NB4 (cell line): ENCODE results near the gene PPM1L.

Experiments used
- MYC ChIP-seq: IDR thresholded peaks from 2 replicates; pipeline ENCODE4 v1.6.1; 2011; ENCODE audit warnings: low read depth, low read length
- POLR2A ChIP-seq: IDR thresholded peaks from 2 replicates; pipeline ENCODE4 v1.6.1; 2011; ENCODE audit warnings: mild to moderate bottlenecking; ENCODE audit not compliant: insufficient read length; ENCODE audit errors: extremely low read depth
- TF ChIP-seq, protein P1 (sequence below): IDR thresholded peaks from one replicate; pipeline ENCODE4 v1.5.1; 2012; ENCODE audit warnings: low read depth, low read length
- TF ChIP-seq, protein P2 (sequence below): IDR thresholded peaks from 2 replicates; pipeline ENCODE4 v1.6.1; 2011; ENCODE audit warnings: low read depth, low read length

DNA sequence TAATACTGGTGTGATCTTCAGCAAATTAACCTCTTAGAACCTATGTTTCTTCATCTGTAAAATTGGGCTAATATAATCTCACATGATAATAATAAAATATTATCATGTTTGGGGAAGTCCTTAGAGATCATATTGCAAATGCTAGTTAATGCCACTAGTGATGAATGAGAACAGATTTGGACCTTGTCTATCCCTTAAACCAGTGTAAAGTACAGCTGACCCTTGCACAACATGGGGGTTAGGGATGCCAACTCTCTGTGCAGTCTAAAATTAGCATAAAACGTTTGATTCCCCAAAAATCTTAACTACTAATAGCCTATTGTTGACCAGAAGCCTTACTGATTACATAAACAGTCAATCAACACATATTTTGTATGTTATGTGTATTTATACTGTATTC is 207.9 kb downstream of the PPM1L start:
- TF ChIP-seq POLR2A (no peak), MYC (no peak)
- TF ChIP-seq, protein P1, sequence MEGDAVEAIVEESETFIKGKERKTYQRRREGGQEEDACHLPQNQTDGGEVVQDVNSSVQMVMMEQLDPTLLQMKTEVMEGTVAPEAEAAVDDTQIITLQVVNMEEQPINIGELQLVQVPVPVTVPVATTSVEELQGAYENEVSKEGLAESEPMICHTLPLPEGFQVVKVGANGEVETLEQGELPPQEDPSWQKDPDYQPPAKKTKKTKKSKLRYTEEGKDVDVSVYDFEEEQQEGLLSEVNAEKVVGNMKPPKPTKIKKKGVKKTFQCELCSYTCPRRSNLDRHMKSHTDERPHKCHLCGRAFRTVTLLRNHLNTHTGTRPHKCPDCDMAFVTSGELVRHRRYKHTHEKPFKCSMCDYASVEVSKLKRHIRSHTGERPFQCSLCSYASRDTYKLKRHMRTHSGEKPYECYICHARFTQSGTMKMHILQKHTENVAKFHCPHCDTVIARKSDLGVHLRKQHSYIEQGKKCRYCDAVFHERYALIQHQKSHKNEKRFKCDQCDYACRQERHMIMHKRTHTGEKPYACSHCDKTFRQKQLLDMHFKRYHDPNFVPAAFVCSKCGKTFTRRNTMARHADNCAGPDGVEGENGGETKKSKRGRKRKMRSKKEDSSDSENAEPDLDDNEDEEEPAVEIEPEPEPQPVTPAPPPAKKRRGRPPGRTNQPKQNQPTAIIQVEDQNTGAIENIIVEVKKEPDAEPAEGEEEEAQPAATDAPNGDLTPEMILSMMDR = no peak
- TF ChIP-seq, protein P2, sequence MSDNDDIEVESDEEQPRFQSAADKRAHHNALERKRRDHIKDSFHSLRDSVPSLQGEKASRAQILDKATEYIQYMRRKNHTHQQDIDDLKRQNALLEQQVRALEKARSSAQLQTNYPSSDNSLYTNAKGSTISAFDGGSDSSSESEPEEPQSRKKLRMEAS = no peak
